PFSK-1 (cell line): ENCODE results near the gene ERC2.

Source experiments
- FOXP2 ChIP-seq: optimal IDR thresholded peaks from 2 replicates; pipeline ENCODE3; 2011; ENCODE audit warnings: borderline replicate concordance, control low read depth, inconsistent platforms; ENCODE audit not compliant: insufficient read depth; ENCODE audit errors: extremely low read length, extremely low read depth
- POLR2AphosphoS5 ChIP-seq: IDR thresholded peaks from 2 replicates; pipeline ENCODE4 v1.6.1; 2012; ENCODE audit warnings: low read depth, mild to moderate bottlenecking, control low read depth, low read length, moderate library complexity
- REST ChIP-seq, 2 experiments: IDR thresholded peaks; 2 replicates each; pipeline versions ENCODE4 v1.6.1 to v1.8.0; 2011 to 2012; ENCODE audit warnings: low read depth in 2 of 2, low read length in 2 of 2, control low read depth in 1 of 2, inconsistent platforms in 1 of 2, mild to moderate bottlenecking in 1 of 2, moderate library complexity in 1 of 2; ENCODE audit not compliant: insufficient read depth in 1 of 2
- SIN3A ChIP-seq: IDR thresholded peaks from 2 replicates; pipeline ENCODE4 v1.6.1; 2012; ENCODE audit warnings: mild to moderate bottlenecking, low read length, moderate library complexity, borderline replicate concordance; ENCODE audit not compliant: insufficient read depth
- TAF1 ChIP-seq: IDR thresholded peaks from 2 replicates; pipeline ENCODE4 v1.6.1; 2012; ENCODE audit warnings: low read length, control low read depth, borderline replicate concordance; ENCODE audit not compliant: insufficient read depth

Gene ERC2

GRCh38 chr3:56087451-56088053 lies 380.7 kb downstream of the ERC2 start:
- TF ChIP-seq FOXP2: no peak

- no peak for TF ChIP-seq TAF1
- no peak for TF ChIP-seq FOXP2
- TF ChIP-seq POLR2AphosphoS5: no peak
- no peak for TF ChIP-seq SIN3A
- TF ChIP-seq REST (IDR thresholded peaks at IDR 0.05; ENCODE audit: insufficient read depth in 1 of 2, low read depth in 2 of 2, low read length in 2 of 2): no peak
Observed at GRCh38 chr3:56086355-56086754, 381.9 kb downstream of the ERC2 start.

GRCh38 chr3:56081246-56081645 lies 387.0 kb downstream of the ERC2 start:
- TF ChIP-seq TAF1 (no peak), REST (IDR thresholded peaks at IDR 0.05; ENCODE audit: insufficient read depth in 1 of 2, low read depth in 2 of 2, low read length in 2 of 2) (no peak), POLR2AphosphoS5 (no peak), FOXP2 (no peak), SIN3A (no peak)

- TF ChIP-seq SIN3A: no peak
- no peak for TF ChIP-seq TAF1
- no peak for TF ChIP-seq FOXP2
- no peak for TF ChIP-seq POLR2AphosphoS5
- no peak for TF ChIP-seq REST (IDR thresholded peaks at IDR 0.05; ENCODE audit: insufficient read depth in 1 of 2, low read depth in 2 of 2, low read length in 2 of 2)
Observed at GRCh38 chr3:56076746-56077145, 391.5 kb downstream of the ERC2 start.

GRCh38 chr3:56075089-56075488 lies 393.2 kb downstream of the ERC2 start:
- TF ChIP-seq POLR2AphosphoS5: no peak

- TF ChIP-seq FOXP2 (no peak), POLR2AphosphoS5 (no peak), TAF1 (no peak), SIN3A (no peak), REST (IDR thresholded peaks at IDR 0.05; ENCODE audit: insufficient read depth in 1 of 2, low read depth in 2 of 2, low read length in 2 of 2) (no peak)
Observed at GRCh38 chr3:56069766-56070165, 398.5 kb downstream of the ERC2 start.
